DOHH2 (cell line): Measurements from ENCODE around the gene GCAT.
A peak's percentile ranks its signal among the peaks of the same experiment; 100 is the strongest.

Source experiments
- EZH2phosphoT487 ChIP-seq: fragments of 200-600 bp; sonication (generic); IDR thresholded peaks from 2 replicates; pipeline ENCODE4 v1.6.1; 2017; ENCODE audit warnings: borderline replicate concordance, mild to moderate bottlenecking, antibody characterized with exemption, low read length, moderate library complexity, mixed read lengths
- TF ChIP-seq, protein P1 (sequence below): fragments of 200-600 bp; sonication (generic); IDR thresholded peaks from one replicate; pipeline ENCODE4 v1.5.1; 2014; ENCODE audit warnings: antibody characterized with exemption, mild to moderate bottlenecking, low read depth, low read length; ENCODE audit not compliant: poor library complexity, severe bottlenecking

DNA sequence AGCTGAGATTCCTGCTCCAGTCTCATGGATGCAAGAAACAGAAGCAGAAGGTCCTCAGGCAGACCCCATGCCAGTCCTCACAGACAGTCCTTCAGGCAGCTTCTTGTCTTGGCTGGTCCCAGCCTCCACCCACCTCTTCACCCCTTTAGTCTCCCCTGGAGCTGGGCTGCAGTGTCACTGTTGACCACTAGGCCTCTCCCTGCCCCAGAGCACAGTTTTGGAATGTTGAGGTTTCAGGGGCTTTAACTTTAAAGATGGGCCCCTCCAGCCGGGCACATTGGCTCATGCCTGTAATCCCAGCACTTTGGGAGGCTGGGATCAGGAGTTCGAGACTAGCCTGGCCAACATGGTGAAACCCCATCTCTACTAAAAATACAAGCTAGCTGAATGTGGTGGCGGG, 39.5 kb upstream of the GCAT start:
- TF ChIP-seq, protein P1, sequence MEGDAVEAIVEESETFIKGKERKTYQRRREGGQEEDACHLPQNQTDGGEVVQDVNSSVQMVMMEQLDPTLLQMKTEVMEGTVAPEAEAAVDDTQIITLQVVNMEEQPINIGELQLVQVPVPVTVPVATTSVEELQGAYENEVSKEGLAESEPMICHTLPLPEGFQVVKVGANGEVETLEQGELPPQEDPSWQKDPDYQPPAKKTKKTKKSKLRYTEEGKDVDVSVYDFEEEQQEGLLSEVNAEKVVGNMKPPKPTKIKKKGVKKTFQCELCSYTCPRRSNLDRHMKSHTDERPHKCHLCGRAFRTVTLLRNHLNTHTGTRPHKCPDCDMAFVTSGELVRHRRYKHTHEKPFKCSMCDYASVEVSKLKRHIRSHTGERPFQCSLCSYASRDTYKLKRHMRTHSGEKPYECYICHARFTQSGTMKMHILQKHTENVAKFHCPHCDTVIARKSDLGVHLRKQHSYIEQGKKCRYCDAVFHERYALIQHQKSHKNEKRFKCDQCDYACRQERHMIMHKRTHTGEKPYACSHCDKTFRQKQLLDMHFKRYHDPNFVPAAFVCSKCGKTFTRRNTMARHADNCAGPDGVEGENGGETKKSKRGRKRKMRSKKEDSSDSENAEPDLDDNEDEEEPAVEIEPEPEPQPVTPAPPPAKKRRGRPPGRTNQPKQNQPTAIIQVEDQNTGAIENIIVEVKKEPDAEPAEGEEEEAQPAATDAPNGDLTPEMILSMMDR, result peak; percentile 52
- TF ChIP-seq EZH2phosphoT487, result no peak
